Heart left ventricle (tissue), 13 donors: Measurements from ENCODE around the gene HMCN2.

Source experiments
- CTCF ChIP-seq, 12 donors: fragments of 200-600 bp; sonication (generic) in 4 of 12; IDR thresholded peaks; one replicate each; pipeline versions ENCODE4 v1.5.0 to v1.8.0; 2018 to 2022; ENCODE audit warnings: antibody characterized with exemption in 12 of 12, mild to moderate bottlenecking in 5 of 12
- POLR2A ChIP-seq, 2 donors: fragments of 450-650 bp; IDR thresholded peaks; one replicate each; pipeline ENCODE4 v1.6.1; 2017; ENCODE audit warnings: antibody characterized with exemption in 2 of 2, mild to moderate bottlenecking in 2 of 2, moderate library complexity in 2 of 2
- donor health status: ischemic (EF 13 %, LVEDD 7.1; RV severe dilation, severe dysfunction).
- donor health status: DM: no; HTN: yes; CAD: no.
- donor health status: DM: no; HTN: no; CAD: no.
- donor health status: ischemic (EF 25% LVEDD 6.9; RV normal size, moderate dysfunction).
- donor health status: ischemic (EF 25% LVEDD 5.7; RV mildly dilated, moderate dysfunction).
- donor health status: ischemic (EF 35%, LVEDD 5.7; RV mildly dilated, moderate dysfunction).
- donor health status: nonischemic (EF 11% LVEDD 7.7; RV severe dilation, severe dysfunction).
- donor health status: DM: yes; HTN: yes; CAD: no.
- donor health status: PGD.
- donor health status: ischemic (EF 29% LVEDD 5.4; RV normal size, mild dysfunction).
- donor health status: nonischemic (EF 23%, LVEDD 6.1; RV moderate dilation, normal function).

- no peak for TF ChIP-seq CTCF (IDR thresholded peaks at IDR 0.05)
- no peak for TF ChIP-seq POLR2A (IDR thresholded peaks at IDR 0.05)
Observed at GRCh38 chr9:130339306-130339705, 73.7 kb downstream of the HMCN2 start.
